Erythroblast (primary cell): ENCODE measurements around the gene ELFN2.

ENCODE experiments used
- GATA1 ChIP-seq: IDR thresholded peaks from 2 replicates; pipeline ENCODE4 v1.6.1; 2011; ENCODE audit warnings: low read depth, mild to moderate bottlenecking, control low read depth, low read length, moderate library complexity
- POLR2A ChIP-seq: IDR thresholded peaks from 2 replicates; pipeline ENCODE4 v1.6.1; 2011; ENCODE audit warnings: mild to moderate bottlenecking, low read length

- no peak for TF ChIP-seq POLR2A
- no peak for TF ChIP-seq GATA1
Measured at GRCh38 chr22:37476389-37477329, 49.4 kb upstream of the ELFN2 start.
